Mesothelial cell of epicardium (in vitro differentiated cells): ENCODE measurements around the gene MRFAP1. TPM values are rescaled to one million over a fixed set of nuclear protein-coding genes. Genes with fewer than 3 reads are reported as not detected.

Experiments
- DNase-seq, 2 experiments: peaks; one replicate each; pipeline ENCODE4 v3.0.0; 2021; ENCODE audit warnings: low spot score in 2 of 2; ENCODE audit not compliant: unreplicated experiment in 2 of 2
- H3K27ac Mint-ChIP-seq: 2 replicates; pipeline ENCODE4 v1.8.0; 2021; ENCODE audit warnings: mixed read lengths
- H3K27me3 Mint-ChIP-seq: 2 replicates; pipeline ENCODE4 v1.8.0; 2021; ENCODE audit warnings: low read depth, mixed read lengths
- H3K36me3 Mint-ChIP-seq: 2 replicates; pipeline ENCODE4 v1.8.0; 2021; ENCODE audit warnings: mixed read lengths
- H3K4me1 Mint-ChIP-seq: 2 replicates; pipeline ENCODE4 v1.8.0; 2021; ENCODE audit warnings: mixed read lengths
- H3K4me3 Mint-ChIP-seq: 2 replicates; pipeline ENCODE4 v1.8.0; 2021; ENCODE audit warnings: mild to moderate bottlenecking, moderate library complexity, mixed read lengths
- H3K9me3 Mint-ChIP-seq: 2 replicates; pipeline ENCODE4 v1.8.0; 2021; ENCODE audit warnings: mixed read lengths
- total RNA-seq: library from RNA; stranded (reverse); gene quantifications from 3 replicates; pipeline ENCODE4 v1.2.1, GENCODE V29; 2021
- TF ChIP-seq, protein P1 (sequence below): fragments of 200-600 bp; sonication (generic); IDR thresholded peaks from one replicate; pipeline ENCODE4 v1.5.0; 2021; ENCODE audit warnings: antibody characterized with exemption; ENCODE audit not compliant: unreplicated experiment

The MRFAP1 gene
- total RNA-seq, 1 donor from 2014 or later, result 242 TPM

DNA sequence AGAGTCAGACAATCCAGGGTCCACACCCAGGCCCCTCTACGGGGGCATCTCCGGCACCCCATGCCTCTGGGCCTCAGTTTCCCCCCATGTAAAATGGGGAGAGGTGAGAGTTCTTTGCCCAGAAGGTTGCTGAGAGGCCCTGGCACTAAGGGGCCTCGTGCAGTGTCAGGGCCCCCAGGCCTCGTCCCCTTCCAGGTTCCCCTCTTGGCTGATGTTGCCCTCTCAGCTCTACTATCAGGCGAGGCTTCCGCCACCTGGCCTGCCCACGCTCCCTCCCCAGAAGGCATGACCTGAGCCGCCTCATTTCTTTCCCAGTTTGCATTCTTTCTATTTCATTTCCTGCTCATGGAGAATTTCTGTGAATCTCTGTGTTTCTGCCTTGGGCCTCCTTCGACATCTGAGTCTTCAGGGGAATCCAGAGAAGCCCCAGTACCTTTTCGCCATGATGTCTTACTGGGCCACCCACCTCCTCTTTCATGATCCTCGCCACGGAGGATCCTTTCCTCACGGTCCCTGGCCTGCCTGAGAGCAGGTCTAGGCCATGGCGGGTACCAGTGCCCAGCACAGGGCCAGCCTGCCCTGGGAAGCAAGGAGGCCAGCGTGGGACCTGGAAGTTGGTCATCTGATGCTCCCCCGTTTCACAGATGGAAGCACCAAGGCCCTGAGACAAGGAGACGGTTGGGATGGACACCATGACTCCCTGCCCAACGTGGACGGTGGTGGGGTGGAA is 21.9 kb upstream of the MRFAP1 start:
- H3K4me1 Mint-ChIP-seq, result no peaks in the 10 kb centered on the region
- no peaks in the 10 kb centered on the region for H3K27me3 Mint-ChIP-seq
- H3K27ac Mint-ChIP-seq, result no peak overlapping the region
- peaks cover 4% of the 10 kb centered on the region for H3K9me3 Mint-ChIP-seq
- H3K36me3 Mint-ChIP-seq, result peaks cover 23% of the 10 kb centered on the region
- no peak for DNase-seq
- TF ChIP-seq, protein P1, sequence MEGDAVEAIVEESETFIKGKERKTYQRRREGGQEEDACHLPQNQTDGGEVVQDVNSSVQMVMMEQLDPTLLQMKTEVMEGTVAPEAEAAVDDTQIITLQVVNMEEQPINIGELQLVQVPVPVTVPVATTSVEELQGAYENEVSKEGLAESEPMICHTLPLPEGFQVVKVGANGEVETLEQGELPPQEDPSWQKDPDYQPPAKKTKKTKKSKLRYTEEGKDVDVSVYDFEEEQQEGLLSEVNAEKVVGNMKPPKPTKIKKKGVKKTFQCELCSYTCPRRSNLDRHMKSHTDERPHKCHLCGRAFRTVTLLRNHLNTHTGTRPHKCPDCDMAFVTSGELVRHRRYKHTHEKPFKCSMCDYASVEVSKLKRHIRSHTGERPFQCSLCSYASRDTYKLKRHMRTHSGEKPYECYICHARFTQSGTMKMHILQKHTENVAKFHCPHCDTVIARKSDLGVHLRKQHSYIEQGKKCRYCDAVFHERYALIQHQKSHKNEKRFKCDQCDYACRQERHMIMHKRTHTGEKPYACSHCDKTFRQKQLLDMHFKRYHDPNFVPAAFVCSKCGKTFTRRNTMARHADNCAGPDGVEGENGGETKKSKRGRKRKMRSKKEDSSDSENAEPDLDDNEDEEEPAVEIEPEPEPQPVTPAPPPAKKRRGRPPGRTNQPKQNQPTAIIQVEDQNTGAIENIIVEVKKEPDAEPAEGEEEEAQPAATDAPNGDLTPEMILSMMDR, result no peak
- H3K4me3 Mint-ChIP-seq, result no peak overlapping the region

DNA sequence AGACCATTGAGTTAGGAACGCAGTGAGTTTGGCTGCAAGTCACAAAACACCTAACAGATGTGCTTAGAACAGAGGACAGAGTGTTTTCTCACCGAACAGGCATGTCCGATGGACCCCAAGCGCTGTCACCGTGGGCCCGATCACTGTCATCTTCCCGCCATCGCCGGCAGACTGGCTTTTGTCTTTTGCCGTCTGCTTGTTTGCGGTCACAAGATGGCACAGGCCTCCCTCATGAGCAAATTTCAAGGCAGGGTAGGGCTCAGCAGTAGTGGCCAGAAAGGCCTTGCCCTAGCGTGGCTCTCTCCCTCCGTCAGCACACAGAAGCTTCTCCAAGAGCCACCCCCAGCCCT is 21.4 kb upstream of the MRFAP1 start:
- H3K27me3 Mint-ChIP-seq, result no peaks in the 10 kb centered on the region
- H3K4me1 Mint-ChIP-seq, result no peaks in the 10 kb centered on the region
- TF ChIP-seq, protein P1, result no peak
- H3K36me3 Mint-ChIP-seq, result peaks cover 23% of the 10 kb centered on the region
- peaks cover 4% of the 10 kb centered on the region for H3K9me3 Mint-ChIP-seq
- no peak for DNase-seq
- no peak overlapping the region for H3K4me3 Mint-ChIP-seq
- no peak overlapping the region for H3K27ac Mint-ChIP-seq

DNA sequence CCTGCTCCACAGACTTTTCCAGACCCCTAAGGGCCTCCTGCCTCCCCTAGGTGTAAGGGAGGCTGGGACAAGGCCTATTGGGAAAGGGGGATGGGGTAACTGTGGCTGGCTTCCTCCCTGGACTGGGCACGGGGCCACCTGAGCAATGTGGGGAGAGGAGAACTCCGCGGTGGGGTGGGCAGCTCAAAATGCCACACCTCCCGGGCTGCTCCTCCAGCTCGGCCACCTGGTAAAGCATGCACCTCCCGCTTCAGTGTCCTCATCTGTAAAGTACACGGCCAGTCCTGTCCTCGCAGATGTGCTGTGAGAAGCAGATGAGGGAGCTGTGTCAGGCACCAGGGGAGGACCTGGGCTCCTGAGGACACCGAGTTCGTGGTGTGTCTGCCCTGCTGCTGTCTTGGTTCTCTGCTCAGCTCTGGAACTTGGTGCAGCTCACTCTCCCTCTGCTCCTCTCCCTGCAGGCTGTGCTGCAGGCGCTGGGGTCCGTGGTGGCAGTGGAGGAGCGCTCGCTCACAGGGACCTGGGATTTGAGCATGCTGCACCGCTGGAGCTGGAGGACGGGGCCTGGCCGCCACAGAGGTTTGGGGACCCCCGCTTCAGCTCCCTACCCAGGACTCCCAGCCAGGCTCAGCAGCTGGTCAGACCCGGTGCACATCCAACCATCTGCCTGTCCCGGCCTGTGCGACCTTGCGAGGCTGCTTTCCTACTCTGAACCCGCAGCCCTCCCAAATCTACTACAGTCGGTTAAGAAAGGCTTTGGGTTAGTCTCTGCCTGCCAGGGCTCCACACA is 20.8 kb upstream of the MRFAP1 start:
- Mint-ChIP-seq H3K9me3 (peaks cover 4% of the 10 kb centered on the region), H3K4me1 (no peaks in the 10 kb centered on the region), H3K36me3 (peaks cover 23% of the 10 kb centered on the region), H3K4me3 (no peak overlapping the region), H3K27ac (no peak overlapping the region), H3K27me3 (no peaks in the 10 kb centered on the region)
- TF ChIP-seq, protein P1, result no peak
- no peak for DNase-seq

DNA sequence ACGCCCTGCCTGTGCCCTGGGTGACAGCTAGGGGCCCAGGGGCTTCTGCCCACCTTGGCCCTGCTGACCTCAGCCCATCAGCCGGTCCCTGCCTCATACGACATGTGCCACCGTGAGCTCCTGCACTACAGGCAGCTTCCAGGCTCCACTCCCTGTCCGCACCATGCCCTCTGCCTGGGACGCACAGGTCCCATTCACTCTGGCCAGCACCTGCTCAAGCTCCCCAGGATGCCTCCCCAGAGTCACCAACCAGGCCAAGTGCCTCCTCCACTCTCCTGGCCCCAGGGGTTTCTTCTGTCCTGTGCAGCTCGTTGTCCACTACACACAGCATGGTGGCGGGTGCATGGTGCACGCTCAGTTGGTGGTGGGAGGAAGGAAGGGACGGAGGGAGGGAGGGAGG is 20.2 kb upstream of the MRFAP1 start:
- H3K4me3 Mint-ChIP-seq, result no peak overlapping the region
- no peak for DNase-seq
- peaks cover 4% of the 10 kb centered on the region for H3K9me3 Mint-ChIP-seq
- H3K4me1 Mint-ChIP-seq, result peaks cover 3% of the 10 kb centered on the region
- H3K36me3 Mint-ChIP-seq, result peaks cover 23% of the 10 kb centered on the region
- H3K27ac Mint-ChIP-seq, result no peak overlapping the region
- TF ChIP-seq, protein P1, result no peak
- no peaks in the 10 kb centered on the region for H3K27me3 Mint-ChIP-seq

DNA sequence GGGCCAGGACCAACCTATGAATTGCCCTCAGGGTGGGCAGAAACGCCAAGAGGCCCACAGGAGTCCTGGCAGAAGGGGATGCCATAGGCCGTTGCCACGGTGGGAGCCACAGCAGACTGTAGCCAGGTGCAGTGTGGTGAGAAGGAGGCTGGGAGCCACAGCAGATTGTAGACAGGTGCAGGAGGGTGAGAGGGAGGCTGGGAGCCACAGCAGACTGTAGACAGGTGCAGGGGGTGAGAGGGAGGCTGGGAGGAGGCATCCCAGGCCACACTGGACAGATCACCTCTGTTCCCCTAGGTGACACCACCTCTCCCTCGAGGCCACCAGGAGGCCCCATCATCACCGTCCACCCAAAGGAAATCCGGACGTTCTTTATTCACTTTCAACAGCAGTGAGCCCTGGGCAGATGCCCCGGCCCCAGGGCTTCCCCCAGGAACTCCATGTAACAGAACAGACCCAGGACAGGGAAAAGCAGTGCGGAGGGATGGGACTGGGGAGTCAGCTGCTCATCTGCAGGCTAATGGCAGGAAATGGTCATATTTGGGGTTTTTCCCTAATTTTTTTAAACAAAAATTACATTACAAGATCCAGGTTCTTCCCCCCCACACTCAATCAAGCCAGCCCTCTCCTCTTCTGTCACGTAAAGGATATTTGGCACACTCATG is 19.5 kb upstream of the MRFAP1 start:
- Mint-ChIP-seq H3K36me3 (peaks cover 21% of the 10 kb centered on the region), H3K4me3 (no peak overlapping the region), H3K27me3 (no peaks in the 10 kb centered on the region), H3K27ac (no peak overlapping the region), H3K4me1 (peaks cover 3% of the 10 kb centered on the region), H3K9me3 (peaks cover 4% of the 10 kb centered on the region)
- no peak for DNase-seq
- TF ChIP-seq, protein P1, result no peak
